ES-I3 (cell line): ENCODE results near the gene DGKA.
A peak's percentile ranks its signal among the peaks of the same experiment; 100 is the strongest.

Experiments used
- H3K36me3 ChIP-seq: 2 replicates; pipeline ENCODE4 v1.6.1; 2013; ENCODE audit warnings: mild to moderate bottlenecking, low read length, control low read depth, moderate library complexity; ENCODE audit not compliant: insufficient read depth
- H3K4me1 ChIP-seq: 2 replicates; pipeline ENCODE4 v1.6.1; 2013; ENCODE audit warnings: mild to moderate bottlenecking, control low read depth, low read length; ENCODE audit not compliant: insufficient read depth
- H3K9ac ChIP-seq: 2 replicates; pipeline ENCODE4 v1.6.1; 2013; ENCODE audit warnings: low read depth, mild to moderate bottlenecking, low read length, moderate library complexity
- H3K9me3 ChIP-seq: 2 replicates; pipeline ENCODE4 v1.6.1; 2013; ENCODE audit warnings: mild to moderate bottlenecking, low read length, moderate library complexity; ENCODE audit not compliant: control insufficient read depth, insufficient read depth

The DGKA gene

GRCh38 chr12:55925870-55926737 is 4.9 kb upstream of the DGKA start:
- H3K36me3 ChIP-seq: peaks cover 2% of the 10 kb centered on the region; the same call in 1 of the 2 replicates

GRCh38 chr12:55926738-55927587 is 4.0 kb upstream of the DGKA start:
- no peaks in the 10 kb centered on the region for H3K9me3 ChIP-seq
- H3K36me3 ChIP-seq: peaks cover 2% of the 10 kb centered on the region; the same call in 1 of the 2 replicates
- H3K4me1 ChIP-seq: peaks cover 32% of the 10 kb centered on the region
- peak overlapping the region; percentile 99 for H3K9ac ChIP-seq

More at GRCh38 chr12:55925870-55926737, 4.9 kb upstream of the DGKA start:
- no peaks in the 10 kb centered on the region for H3K9me3 ChIP-seq
- peak overlapping the region; percentile 99 for H3K9ac ChIP-seq
- H3K4me1 ChIP-seq: peaks cover 30% of the 10 kb centered on the region

GRCh38 chr12:55927588-55928502 is 3.1 kb upstream of the DGKA start, which contains the start of gene PYM1:
Gene PYM1 (minus strand): TSS chr12:55927894. CDS start chr12:55927761, 133 bp downstream.
- Histone ChIP-seq H3K9me3 (no peaks in the 10 kb centered on the region), H3K36me3 (no peaks in the 10 kb centered on the region), H3K4me1 (peaks cover 37% of the 10 kb centered on the region), H3K9ac (peak within 1 kb of the TSS; percentile 99)

GRCh38 chr12:55929306-55929791 is 1.6 kb upstream of the DGKA start:
- no peaks in the 10 kb centered on the region for H3K36me3 ChIP-seq
- no peak overlapping the region; the same call in 1 of the 2 replicates for H3K9ac ChIP-seq
- no peaks in the 10 kb centered on the region for H3K9me3 ChIP-seq
- H3K4me1 ChIP-seq: peaks cover 47% of the 10 kb centered on the region

- Histone ChIP-seq H3K9me3 (no peaks in the 10 kb centered on the region), H3K9ac (peak overlapping the region; percentile 48), H3K36me3 (no peaks in the 10 kb centered on the region), H3K4me1 (peaks cover 37% of the 10 kb centered on the region)
Observed at GRCh38 chr12:55931317-55931779, 386 bp downstream of the DGKA start.

GRCh38 chr12:55931780-55932550 is 1.0 kb downstream of the DGKA start:
- Histone ChIP-seq H3K9ac (peak overlapping the region; percentile 74), H3K4me1 (peaks cover 37% of the 10 kb centered on the region), H3K36me3 (no peaks in the 10 kb centered on the region), H3K9me3 (no peaks in the 10 kb centered on the region)

- Histone ChIP-seq H3K4me1 (peaks cover 37% of the 10 kb centered on the region), H3K9ac (peak overlapping the region; percentile 74), H3K36me3 (no peaks in the 10 kb centered on the region), H3K9me3 (no peaks in the 10 kb centered on the region)
Observed at GRCh38 chr12:55932551-55932910, 1.6 kb downstream of the DGKA start.

GRCh38 chr12:55933169-55933798 is 2.3 kb downstream of the DGKA start:
- no peaks in the 10 kb centered on the region for H3K36me3 ChIP-seq
- peak overlapping the region; percentile 74 for H3K9ac ChIP-seq
- no peaks in the 10 kb centered on the region for H3K9me3 ChIP-seq
- peaks cover 37% of the 10 kb centered on the region for H3K4me1 ChIP-seq

- H3K4me1 ChIP-seq: peaks cover 34% of the 10 kb centered on the region
- no peaks in the 10 kb centered on the region for H3K36me3 ChIP-seq
- H3K9ac ChIP-seq: no peak overlapping the region
- H3K9me3 ChIP-seq: no peaks in the 10 kb centered on the region
Observed at GRCh38 chr12:55933799-55934742, 3.1 kb downstream of the DGKA start.

GRCh38 chr12:55934773-55935172 is 3.8 kb downstream of the DGKA start:
- Histone ChIP-seq H3K36me3 (no peaks in the 10 kb centered on the region), H3K9me3 (no peaks in the 10 kb centered on the region), H3K4me1 (peaks cover 28% of the 10 kb centered on the region), H3K9ac (no peak overlapping the region)

- Histone ChIP-seq H3K36me3 (0 out of 2 replicates have a peak, but pooled peaks cover 1% of the 10 kb centered on the region), H3K4me1 (peaks cover 20% of the 10 kb centered on the region), H3K9ac (no peak overlapping the region; the same call in 1 of the 2 replicates), H3K9me3 (no peaks in the 10 kb centered on the region)
Observed at GRCh38 chr12:55935738-55936151, 4.8 kb downstream of the DGKA start.

GRCh38 chr12:55937981-55938380 is 7.0 kb downstream of the DGKA start:
- peaks cover 8% of the 10 kb centered on the region for H3K4me1 ChIP-seq
- no peaks in the 10 kb centered on the region for H3K9me3 ChIP-seq
- peaks cover 2% of the 10 kb centered on the region; the same call in 1 of the 2 replicates for H3K36me3 ChIP-seq
- no peak overlapping the region for H3K9ac ChIP-seq
